ENCODE results near the gene SMAD6.

GRCh38 chr15:66747886-66748707 is 46.1 kb downstream of the SMAD6 start:
- TF ChIP-seq EZH2 (optimal IDR thresholded peaks at IDR 0.05; ENCODE audit: low read depth, low read length): no peak
- TF ChIP-seq, protein P1, sequence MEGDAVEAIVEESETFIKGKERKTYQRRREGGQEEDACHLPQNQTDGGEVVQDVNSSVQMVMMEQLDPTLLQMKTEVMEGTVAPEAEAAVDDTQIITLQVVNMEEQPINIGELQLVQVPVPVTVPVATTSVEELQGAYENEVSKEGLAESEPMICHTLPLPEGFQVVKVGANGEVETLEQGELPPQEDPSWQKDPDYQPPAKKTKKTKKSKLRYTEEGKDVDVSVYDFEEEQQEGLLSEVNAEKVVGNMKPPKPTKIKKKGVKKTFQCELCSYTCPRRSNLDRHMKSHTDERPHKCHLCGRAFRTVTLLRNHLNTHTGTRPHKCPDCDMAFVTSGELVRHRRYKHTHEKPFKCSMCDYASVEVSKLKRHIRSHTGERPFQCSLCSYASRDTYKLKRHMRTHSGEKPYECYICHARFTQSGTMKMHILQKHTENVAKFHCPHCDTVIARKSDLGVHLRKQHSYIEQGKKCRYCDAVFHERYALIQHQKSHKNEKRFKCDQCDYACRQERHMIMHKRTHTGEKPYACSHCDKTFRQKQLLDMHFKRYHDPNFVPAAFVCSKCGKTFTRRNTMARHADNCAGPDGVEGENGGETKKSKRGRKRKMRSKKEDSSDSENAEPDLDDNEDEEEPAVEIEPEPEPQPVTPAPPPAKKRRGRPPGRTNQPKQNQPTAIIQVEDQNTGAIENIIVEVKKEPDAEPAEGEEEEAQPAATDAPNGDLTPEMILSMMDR (IDR thresholded peaks at IDR 0.05; ENCODE audit: low read length): no peak

Data from MM.1S (cell line).